HK-2 (cell line): ENCODE results near the gene MCRS1.

Experiments
- DNase-seq: peaks from one replicate; pipeline ENCODE4 v3.0.0-alpha.2; 2018; ENCODE audit not compliant: unreplicated experiment

Gene MCRS1

GRCh38 chr12:49556391-49557186, 11.4 kb downstream of the MCRS1 start:
- DNase-seq = no peak

GRCh38 chr12:49555631-49556390, 12.1 kb downstream of the MCRS1 start:
- DNase-seq = no peak

DNA sequence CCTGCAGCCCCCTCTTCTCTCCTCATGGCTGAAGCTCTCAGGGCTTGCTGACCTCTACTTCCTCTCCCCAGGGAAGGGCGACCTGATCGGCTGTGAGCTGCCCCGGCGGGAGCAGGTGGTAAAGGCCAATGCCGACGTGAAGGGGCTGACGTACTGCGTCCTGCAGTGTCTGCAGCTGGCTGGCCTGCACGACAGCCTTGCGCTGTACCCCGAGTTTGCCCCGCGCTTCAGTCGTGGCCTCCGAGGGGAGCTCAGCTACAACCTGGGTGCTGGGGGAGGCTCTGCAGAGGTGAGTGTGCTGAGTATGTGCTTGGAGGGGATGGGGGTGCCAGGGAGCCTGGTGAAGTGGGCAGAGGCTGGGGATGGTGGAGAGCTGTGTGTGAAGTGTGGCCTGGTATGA, 13.7 kb downstream of the MCRS1 start:
- DNase-seq = no peak

GRCh38 chr12:49553512-49554088, 14.3 kb downstream of the MCRS1 start:
- no peak for DNase-seq

DNA sequence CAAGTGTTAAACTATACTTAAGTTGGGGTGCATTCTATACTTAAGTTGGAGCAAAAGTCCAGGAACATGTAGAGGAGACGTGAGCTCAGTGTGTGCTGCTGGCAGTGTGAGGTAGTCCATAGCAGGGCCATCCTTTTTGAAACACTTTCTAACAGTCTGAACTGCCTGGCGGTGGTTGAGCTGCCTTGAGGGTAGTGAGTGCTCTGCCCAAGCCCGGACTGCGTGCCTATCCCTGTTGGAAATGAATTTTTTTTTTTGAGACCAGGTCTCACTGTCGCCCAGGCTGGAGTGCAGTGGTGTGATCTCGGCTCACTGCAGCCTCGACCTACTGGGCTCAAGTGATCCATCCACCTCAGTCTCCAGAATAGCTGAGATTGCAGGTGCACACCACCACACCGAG, 15.0 kb downstream of the MCRS1 start:
- no peak for DNase-seq

DNA sequence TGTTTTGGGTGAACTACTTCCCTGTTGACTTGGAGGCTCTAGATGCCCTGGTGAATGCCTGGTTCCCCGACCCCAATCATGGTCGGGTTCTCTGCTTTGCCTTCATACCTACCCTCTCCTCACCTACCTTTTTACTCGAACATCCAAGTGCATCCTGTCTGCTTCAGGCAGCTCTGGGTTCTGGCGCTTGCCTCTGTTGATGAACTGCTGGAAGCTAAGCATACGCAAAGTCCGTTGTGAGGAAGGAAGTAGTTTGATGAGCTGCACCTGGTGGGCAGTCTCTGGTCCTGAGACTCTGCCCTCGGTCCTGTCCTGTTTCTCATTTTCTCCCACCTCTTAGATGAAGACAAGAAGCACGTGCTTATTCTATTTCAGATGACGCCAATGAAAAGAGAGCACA, 15.5 kb downstream of the MCRS1 start:
- DNase-seq = no peak

GRCh38 chr12:49552014-49552413, 15.9 kb downstream of the MCRS1 start:
- no peak for DNase-seq

DNA sequence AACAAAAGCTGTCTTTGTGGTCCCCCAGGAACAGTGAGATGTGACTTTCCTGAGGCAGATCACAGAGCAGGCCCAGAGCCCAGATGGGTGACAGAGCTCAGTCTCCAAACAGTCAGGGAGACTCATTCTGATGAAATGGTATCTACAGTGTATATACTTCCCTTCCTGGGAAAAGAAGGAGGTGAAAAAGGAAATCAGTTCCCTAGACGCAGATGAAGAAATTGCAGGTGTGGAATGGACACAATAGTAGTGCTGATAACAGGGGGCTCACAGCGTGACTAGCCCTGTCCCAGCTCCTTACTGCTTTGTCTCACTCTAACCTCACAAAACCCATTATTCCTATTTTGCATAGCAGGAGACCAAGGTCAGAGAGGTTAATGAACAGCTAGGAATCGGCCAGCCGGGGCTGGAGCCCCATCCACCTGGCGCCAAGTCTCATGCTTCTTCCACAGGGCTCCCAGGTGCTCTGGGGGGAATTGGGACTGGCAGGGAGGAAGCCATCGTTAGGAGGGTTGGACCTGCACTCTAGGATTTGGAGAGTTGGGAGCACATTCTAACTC, 17.2 kb downstream of the MCRS1 start:
- DNase-seq = no peak

DNA sequence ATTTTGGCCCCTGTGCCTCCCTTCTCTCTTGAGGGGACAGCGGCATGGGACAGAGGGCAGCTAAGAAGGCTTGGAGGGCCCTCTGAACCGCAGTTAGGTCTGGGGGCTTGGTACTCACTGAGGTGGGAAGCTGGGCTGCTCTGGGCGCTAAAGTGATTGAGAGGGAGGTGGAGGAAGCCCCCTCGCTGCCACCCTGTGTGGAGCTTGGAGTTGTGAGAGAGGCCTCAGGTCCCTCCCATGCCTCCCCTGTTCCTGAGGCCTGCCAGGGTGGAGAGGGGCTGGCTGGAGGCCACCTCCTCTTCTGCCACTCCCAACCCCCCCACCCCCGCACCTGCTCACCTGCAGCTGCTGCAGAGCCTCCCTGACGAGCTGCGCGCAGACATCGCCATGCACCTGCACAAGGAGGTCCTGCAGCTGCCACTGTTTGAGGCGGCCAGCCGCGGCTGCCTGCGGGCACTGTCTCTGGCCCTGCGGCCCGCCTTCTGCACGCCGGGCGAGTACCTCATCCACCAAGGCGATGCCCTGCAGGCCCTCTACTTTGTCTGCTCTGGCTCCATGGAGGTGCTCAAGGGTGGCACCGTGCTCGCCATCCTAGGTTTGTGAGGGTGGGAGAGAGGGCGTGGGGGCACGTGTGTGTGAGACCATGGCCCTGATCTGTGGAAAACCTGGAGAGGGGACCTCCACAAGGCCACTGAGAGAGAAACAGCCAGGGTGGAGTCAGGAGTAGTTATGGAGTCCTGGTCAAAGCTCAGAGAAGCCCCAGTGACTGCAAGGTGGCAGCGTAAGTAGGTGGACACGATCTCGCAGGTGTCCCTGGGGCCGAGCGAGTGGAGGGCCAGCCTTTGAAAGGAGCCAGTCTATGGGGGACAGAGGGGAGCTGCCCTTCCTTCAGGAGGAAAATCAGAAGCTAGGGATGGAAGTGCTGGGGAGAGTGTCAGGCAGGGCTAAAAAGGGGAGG, 17.9 kb downstream of the MCRS1 start:
- no peak for DNase-seq

- no peak for DNase-seq
Measured at GRCh38 chr12:49548822-49549648, 18.9 kb downstream of the MCRS1 start.

- DNase-seq = no peak
Measured at GRCh38 chr12:49548481-49548821, 19.5 kb downstream of the MCRS1 start.

- DNase-seq = no peak
Measured at GRCh38 chr12:49547090-49547690, 20.8 kb downstream of the MCRS1 start.

GRCh38 chr12:49546481-49546880, 21.5 kb downstream of the MCRS1 start:
- DNase-seq = no peak

DNA sequence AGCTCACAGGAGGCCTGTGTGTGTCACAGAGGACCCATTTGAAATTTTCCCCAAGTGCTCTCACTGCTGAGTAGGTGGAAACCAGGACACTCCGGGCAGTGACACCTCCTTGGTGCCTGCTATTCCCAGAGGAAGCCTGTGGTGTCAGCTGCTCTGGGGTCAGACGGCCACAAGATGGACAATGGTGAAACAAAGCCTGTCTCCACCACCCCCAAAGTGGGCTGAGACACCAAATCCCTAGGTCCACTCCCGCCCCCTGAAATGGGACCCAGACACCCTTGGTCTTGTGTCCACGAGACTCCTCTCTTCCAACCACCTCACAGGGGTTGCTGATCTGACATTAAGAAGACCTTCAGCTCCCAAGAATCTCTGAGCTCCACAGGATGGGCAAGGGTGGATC, 22.1 kb downstream of the MCRS1 start:
- no peak for DNase-seq

GRCh38 chr12:49543914-49544815, 23.8 kb downstream of the MCRS1 start:
- no peak for DNase-seq

DNA sequence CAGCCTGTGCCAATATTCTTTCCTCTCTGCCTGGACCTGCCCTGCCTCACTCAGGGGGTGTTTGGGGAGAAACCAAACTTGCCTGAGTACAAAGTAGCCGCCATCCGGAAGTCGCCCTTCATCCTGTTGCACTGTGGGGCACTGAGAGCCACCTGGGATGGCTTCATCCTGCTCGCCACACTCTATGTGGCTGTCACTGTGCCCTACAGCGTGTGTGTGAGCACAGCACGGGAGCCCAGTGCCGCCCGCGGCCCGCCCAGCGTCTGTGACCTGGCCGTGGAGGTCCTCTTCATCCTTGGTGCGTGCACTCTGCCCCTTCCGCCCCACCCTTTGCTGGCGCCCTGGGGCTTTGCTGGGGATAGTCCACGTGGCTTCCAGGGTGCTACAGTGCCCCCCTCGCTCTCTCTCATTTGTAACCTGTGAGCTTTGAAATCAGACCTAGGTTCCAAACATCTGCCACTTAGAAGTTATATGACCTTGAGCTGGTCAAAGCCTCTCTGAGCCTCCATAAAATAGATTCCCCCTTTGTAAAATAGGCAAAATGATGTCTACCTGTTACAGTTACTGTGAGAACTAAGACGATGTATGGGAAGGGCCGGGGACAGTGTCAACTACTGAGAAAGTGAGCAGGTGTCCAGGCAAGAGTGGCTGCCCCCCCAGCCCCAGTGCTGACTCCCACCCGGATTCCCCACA, 24.6 kb downstream of the MCRS1 start:
- no peak for DNase-seq

GRCh38 chr12:49542592-49543160, 25.3 kb downstream of the MCRS1 start:
- no peak for DNase-seq

DNA sequence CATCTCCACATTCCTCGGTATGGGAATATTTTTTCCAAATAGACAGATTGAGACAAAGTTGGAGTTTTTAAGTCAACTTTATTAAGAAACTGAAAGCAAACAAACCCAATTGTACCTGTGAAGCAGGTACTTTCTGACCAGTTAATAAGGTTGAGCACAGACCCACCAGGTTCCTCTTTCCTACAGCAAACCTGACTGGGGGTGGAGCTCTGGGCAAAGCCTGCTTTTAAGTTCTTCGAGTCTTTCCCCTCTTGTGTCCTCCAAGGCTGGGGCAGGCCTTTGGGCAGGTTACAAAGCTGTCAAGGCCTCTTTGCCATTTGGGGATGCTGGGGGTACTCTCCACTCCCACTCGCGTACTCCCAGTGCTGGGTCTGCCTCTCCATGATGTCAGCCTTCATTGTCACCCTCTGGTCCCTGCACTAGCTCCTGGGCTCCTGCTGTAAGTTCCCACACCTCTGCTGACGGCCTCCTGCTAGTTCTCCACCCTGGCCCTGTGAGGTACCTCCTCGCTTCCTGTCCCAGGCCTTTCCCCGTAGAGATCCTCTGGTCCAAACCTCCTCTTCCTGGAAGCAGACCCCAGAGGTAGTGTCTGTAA, 25.9 kb downstream of the MCRS1 start:
- DNase-seq = no peak
